Testis (tissue), 2 donors: ENCODE data around the gene SOX2.

Source experiments
- CTCF ChIP-seq, 3 experiments: fragments of 450-650 bp in 2 of 3; fragments of 200-600 bp in 1 of 3; sonication (generic) in 1 of 3; IDR thresholded peaks; one replicate each; pipeline ENCODE4 v1.5.1; 2016 to 2019; ENCODE audit warnings: antibody characterized with exemption in 3 of 3, mild to moderate bottlenecking in 2 of 3, moderate library complexity in 1 of 3
- POLR2A ChIP-seq: fragments of 450-650 bp; IDR thresholded peaks from one replicate; pipeline ENCODE4 v1.6.1; 2017; ENCODE audit warnings: antibody characterized with exemption, mild to moderate bottlenecking, moderate library complexity

- TF ChIP-seq CTCF (IDR thresholded peaks at IDR 0.05) (no peak), POLR2A (no peak)
Observed at GRCh38 chr3:181695661-181696491, 15.8 kb upstream of the SOX2 start.
